Right cardiac atrium (tissue), 5 donors: ENCODE measurements around the gene MISP. TPM values are rescaled to one million over a fixed set of nuclear protein-coding genes. Genes with fewer than 3 reads are reported as not detected.
"Not testable (repeated sequence)": the region's sequence is repeated elsewhere in the genome, so short reads cannot be mapped to it uniquely, and the experiment has no call there.

ENCODE experiments used
- ATAC-seq, 2 donors: fragments of 200-7000 bp; cut with Tn5 transposase; one replicate each; pipeline versions ENCODE4 v1.8.0 to v1.9.1; 2020; ENCODE audit warnings: moderate library complexity in 2 of 2, mild to moderate bottlenecking in 1 of 2
- DNase-seq, 3 donors: peaks; one replicate each; pipeline ENCODE4 v3.0.0-alpha.2; 2020
- H3K27ac ChIP-seq: one replicate; pipeline ENCODE4 v1.5.1; 2013; ENCODE audit warnings: mild to moderate bottlenecking, low read length, control low read depth, moderate library complexity
- H3K27me3 ChIP-seq: one replicate; pipeline ENCODE4 v1.6.1; 2013; ENCODE audit not compliant: control insufficient read depth, insufficient read depth
- H3K4me1 ChIP-seq: one replicate; pipeline ENCODE4 v1.6.1; 2013; ENCODE audit warnings: low read length; ENCODE audit not compliant: control insufficient read depth, insufficient read depth
- H3K4me3 ChIP-seq: one replicate; pipeline ENCODE4 v1.5.1; 2013; ENCODE audit warnings: low read length, control low read depth
- H3K9me3 ChIP-seq: one replicate; pipeline ENCODE4 v1.6.1; 2013; ENCODE audit warnings: low read length; ENCODE audit not compliant: control insufficient read depth
- WGBS: extraction: QIAGEN DNeasy Blood & Tissue Kit; methylation state at CpG from one replicate; pipeline ENCODE4 v1.1.7; 2013; 5-methylcytosine and 5-hydroxymethylcytosine counted together
- intact Hi-C, 4 donors: fragments of 100-400 bp; cut with DNase I; formaldehyde crosslinking; loops; one replicate each; pipeline versions ENCODE4 v1.11.0 to v1.14.0; 2022 to 2023
- polyA plus RNA-seq: library from polyadenylated mRNA; stranded (reverse); fragments of 200-250 nt; gene quantifications from one replicate; pipeline ENCODE4 v1.2.3, GENCODE V29; 2013
- total RNA-seq, 4 donors: library from RNA; stranded (reverse); fragmentation: NEBNext Ultra II Directional; extraction: Animal tissue kit (Norgen Biotek cat#: 25700); gene quantifications; one replicate each; pipeline ENCODE4 v1.2.1, GENCODE V29; 2021
- donor health status: healthy with polysubstance abuse.
- donor health status: DM: no; HTN: yes; CAD: no.
- donor health status: DM: no; HTN: no; CAD: no.
- donor health status: DM: no; HTN: yes; CAD: no; lungs with severe emphysema.
- donor health status: DM: yes; HTN: yes; CAD: no.

MISP gene
- total and polyA plus RNA-seq, 5 donors = 0.02 to 0.22 TPM; not detected in 3

GRCh38 chr19:726993-727956 lies 23.6 kb upstream of the MISP start:
- WGBS = 71% methylated on average over 43 of the region's 43 CpGs
- intact Hi-C loops = no loop called here

GRCh38 chr19:728011-728410 lies 22.9 kb upstream of the MISP start:
- DNase-seq (peak; percentile 92 to 96 (median 93)), ATAC-seq (peak; percentile 90)
- 33% methylated on average over 26 of the region's 26 CpGs for WGBS
- peak overlapping the region; percentile 62 for H3K27ac ChIP-seq
- no peaks in the 10 kb centered on the region for H3K9me3 ChIP-seq
- no peaks in the 10 kb centered on the region for H3K27me3 ChIP-seq
- no peaks in the 10 kb centered on the region for H3K4me1 ChIP-seq
- intact Hi-C loops = no loop called here
- H3K4me3 ChIP-seq = no peak overlapping the region

More at GRCh38 chr19:726993-727956, 23.6 kb upstream of the MISP start:
- no peaks in the 10 kb centered on the region for H3K9me3 ChIP-seq
- peak overlapping the region; percentile 62 for H3K27ac ChIP-seq
- ATAC-seq (peak; percentile 1 to 6), DNase-seq (no peak)
- H3K4me1 ChIP-seq = no peaks in the 10 kb centered on the region
- H3K27me3 ChIP-seq = no peaks in the 10 kb centered on the region
- no peak overlapping the region for H3K4me3 ChIP-seq

GRCh38 chr19:729564-729963 lies 21.3 kb upstream of the MISP start:
- intact Hi-C loops, H3K27ac ChIP-seq, H3K27me3 ChIP-seq, ATAC-seq, H3K4me3 ChIP-seq, H3K9me3 ChIP-seq, DNase-seq, H3K4me1 ChIP-seq: not testable (repeated sequence)
- 82% methylated on average over 15 of the region's 15 CpGs for WGBS

GRCh38 chr19:729965-730668 lies 20.8 kb upstream of the MISP start:
- H3K9me3 ChIP-seq = no peaks in the 10 kb centered on the region
- peak overlapping the region; percentile 30 for H3K27ac ChIP-seq
- H3K27me3 ChIP-seq = no peaks in the 10 kb centered on the region
- ATAC-seq = peak in 1 of 2 donors; percentile 35
- no peak overlapping the region for H3K4me3 ChIP-seq
- H3K4me1 ChIP-seq = no peaks in the 10 kb centered on the region
- WGBS = 48% methylated on average over 14 of the region's 14 CpGs
- peak in 1 of 3 donors; percentile 77 for DNase-seq
- intact Hi-C loops = loop anchor here in 1 of 4 donors (5.0 kb wide), 1 partner anchor 63 kb away; no protein-coding TSS in a partner anchor

- ATAC-seq (no peak), DNase-seq (no peak)
- Histone ChIP-seq H3K27ac (no peak overlapping the region), H3K9me3 (no peaks in the 10 kb centered on the region), H3K4me1 (no peaks in the 10 kb centered on the region), H3K27me3 (no peaks in the 10 kb centered on the region), H3K4me3 (no peak overlapping the region)
- intact Hi-C loops = loop anchor here in 1 of 4 donors (5.0 kb wide), 1 partner anchor 64 kb away; no protein-coding TSS in a partner anchor
- 90% methylated on average over 16 of the region's 16 CpGs for WGBS
Measured at GRCh38 chr19:731000-731399, 19.9 kb upstream of the MISP start.

- no peak overlapping the region for H3K4me3 ChIP-seq
- intact Hi-C loops = loop anchor here in 1 of 4 donors (5.0 kb wide), 1 partner anchor 65 kb away; no protein-coding TSS in a partner anchor
- 75% methylated on average over 24 of the region's 24 CpGs for WGBS
- no peaks in the 10 kb centered on the region for H3K9me3 ChIP-seq
- DNase-seq = no peak
- no peak overlapping the region for H3K27ac ChIP-seq
- H3K27me3 ChIP-seq = no peaks in the 10 kb centered on the region
- no peaks in the 10 kb centered on the region for H3K4me1 ChIP-seq
- no peak for ATAC-seq
Measured at GRCh38 chr19:732148-733069, 18.5 kb upstream of the MISP start.

GRCh38 chr19:734716-735115 lies 16.2 kb upstream of the MISP start:
- 95% methylated on average over 13 of the region's 13 CpGs for WGBS
- H3K4me3 ChIP-seq = no peak overlapping the region
- no peak overlapping the region for H3K27ac ChIP-seq
- DNase-seq = no peak
- H3K27me3 ChIP-seq = no peaks in the 10 kb centered on the region
- intact Hi-C loops = loop anchor here (2.0 to 5.0 kb wide), 2 partner anchors 67 to 70 kb away; no protein-coding TSS in a partner anchor
- ATAC-seq = no peak
- H3K9me3 ChIP-seq = no peaks in the 10 kb centered on the region
- H3K4me1 ChIP-seq = no peaks in the 10 kb centered on the region

GRCh38 chr19:736125-736524 lies 14.8 kb upstream of the MISP start:
- WGBS = 91% methylated on average over 32 of the region's 32 CpGs

GRCh38 chr19:737591-738093 lies 13.3 kb upstream of the MISP start:
- DNase-seq = peak in 1 of 3 donors; percentile 84
- no peak overlapping the region for H3K27ac ChIP-seq
- no peaks in the 10 kb centered on the region for H3K9me3 ChIP-seq
- 39% methylated on average over 22 of the region's 22 CpGs for whole genome bisulfite sequencing
- intact Hi-C loops = no loop called here
- no peak overlapping the region for H3K4me3 ChIP-seq
- H3K4me1 ChIP-seq = no peaks in the 10 kb centered on the region
- no peaks in the 10 kb centered on the region for H3K27me3 ChIP-seq
- peak; percentile 34 to 53 for ATAC-seq

More at GRCh38 chr19:736125-736524, 14.8 kb upstream of the MISP start:
- no peaks in the 10 kb centered on the region for H3K4me1 ChIP-seq
- H3K4me3 ChIP-seq = no peak overlapping the region
- H3K27ac ChIP-seq = no peak overlapping the region
- no peaks in the 10 kb centered on the region for H3K9me3 ChIP-seq
- intact Hi-C loops = no loop called here
- ATAC-seq (no peak), DNase-seq (no peak)
- H3K27me3 ChIP-seq = no peaks in the 10 kb centered on the region

GRCh38 chr19:738509-739128 lies 12.3 kb upstream of the MISP start:
- WGBS = 93% methylated on average over 23 of the region's 23 CpGs
- H3K4me1 ChIP-seq = no peaks in the 10 kb centered on the region
- DNase-seq = no peak
- H3K4me3 ChIP-seq = no peak overlapping the region
- no peak overlapping the region for H3K27ac ChIP-seq
- intact Hi-C loops = no loop called here
- ATAC-seq = no peak
- no peaks in the 10 kb centered on the region for H3K9me3 ChIP-seq
- H3K27me3 ChIP-seq = no peaks in the 10 kb centered on the region
